Rectal smooth muscle tissue (tissue), 1 donor: ENCODE data around the gene TMEM170A.
"Not testable (repeated sequence)": the region's sequence is repeated elsewhere in the genome, so short reads cannot be mapped to it uniquely, and the experiment has no call there.

Source experiments
- H3K27ac ChIP-seq: one replicate; pipeline ENCODE4 v1.7.0; 2013; ENCODE audit warnings: low read depth, low read length, inconsistent platforms
- H3K27me3 ChIP-seq: one replicate; pipeline ENCODE4 v1.7.0; 2013; ENCODE audit warnings: low read length; ENCODE audit not compliant: control insufficient read depth, insufficient read depth
- H3K36me3 ChIP-seq: one replicate; pipeline ENCODE4 v1.7.0; 2013; ENCODE audit warnings: low read length; ENCODE audit not compliant: control insufficient read depth, insufficient read depth
- H3K4me1 ChIP-seq: one replicate; pipeline ENCODE4 v1.7.0; 2013; ENCODE audit warnings: low read length; ENCODE audit not compliant: control insufficient read depth, insufficient read depth
- H3K4me3 ChIP-seq: one replicate; pipeline ENCODE4 v1.7.0; 2013; ENCODE audit warnings: low read length
- H3K9ac ChIP-seq: one replicate; pipeline ENCODE4 v1.7.0; 2013; ENCODE audit warnings: low read length

TMEM170A gene

GRCh38 chr16:75426524-75426923 is 38.0 kb downstream of the TMEM170A start:
- not testable (repeated sequence) for H3K9ac ChIP-seq, H3K27ac ChIP-seq, H3K36me3 ChIP-seq, H3K4me3 ChIP-seq, H3K4me1 ChIP-seq, H3K27me3 ChIP-seq

- H3K36me3 ChIP-seq, H3K4me3 ChIP-seq, H3K27ac ChIP-seq, H3K9ac ChIP-seq, H3K4me1 ChIP-seq, H3K27me3 ChIP-seq: not testable (repeated sequence)
Measured at GRCh38 chr16:75424105-75424762, 40.3 kb downstream of the TMEM170A start.

DNA sequence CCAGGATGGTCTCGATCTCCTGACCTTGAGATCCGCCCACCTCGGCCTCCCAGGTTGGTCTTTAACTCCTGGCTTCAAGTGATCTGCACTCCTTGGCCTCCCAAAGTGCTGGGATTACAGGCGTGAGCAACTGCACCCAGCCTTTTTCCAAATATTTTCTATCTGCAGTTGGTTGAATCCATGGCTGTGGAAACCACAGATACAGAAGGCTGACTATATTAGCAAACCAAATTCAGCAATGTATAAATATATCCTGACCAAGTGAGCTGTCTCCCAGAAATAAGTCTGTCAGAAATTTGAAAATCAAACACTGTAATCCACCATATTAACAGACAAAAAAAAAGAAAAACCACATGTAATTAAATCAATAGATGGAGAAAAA is 40.8 kb downstream of the TMEM170A start:
- Histone ChIP-seq H3K4me1 (no peaks in the 10 kb centered on the region), H3K9ac (no peak overlapping the region), H3K27me3 (no peaks in the 10 kb centered on the region), H3K36me3 (no peaks in the 10 kb centered on the region), H3K4me3 (no peak overlapping the region), H3K27ac (no peak overlapping the region)

- Histone ChIP-seq H3K36me3 (no peaks in the 10 kb centered on the region), H3K27me3 (no peaks in the 10 kb centered on the region), H3K4me1 (no peaks in the 10 kb centered on the region), H3K4me3 (no peak overlapping the region), H3K27ac (no peak overlapping the region), H3K9ac (no peak overlapping the region)
Measured at GRCh38 chr16:75421820-75422126, 42.7 kb downstream of the TMEM170A start.

- Histone ChIP-seq H3K27me3 (no peaks in the 10 kb centered on the region), H3K9ac (no peak overlapping the region), H3K36me3 (no peaks in the 10 kb centered on the region), H3K4me1 (no peaks in the 10 kb centered on the region), H3K4me3 (no peak overlapping the region), H3K27ac (no peak overlapping the region)
Measured at GRCh38 chr16:75420987-75421819, 43.3 kb downstream of the TMEM170A start.

- no peak overlapping the region for H3K4me3 ChIP-seq
- no peaks in the 10 kb centered on the region for H3K4me1 ChIP-seq
- no peaks in the 10 kb centered on the region for H3K27me3 ChIP-seq
- no peak overlapping the region for H3K27ac ChIP-seq
- H3K9ac ChIP-seq = no peak overlapping the region
- H3K36me3 ChIP-seq = no peaks in the 10 kb centered on the region
Measured at GRCh38 chr16:75416904-75417565, 47.5 kb downstream of the TMEM170A start.

DNA sequence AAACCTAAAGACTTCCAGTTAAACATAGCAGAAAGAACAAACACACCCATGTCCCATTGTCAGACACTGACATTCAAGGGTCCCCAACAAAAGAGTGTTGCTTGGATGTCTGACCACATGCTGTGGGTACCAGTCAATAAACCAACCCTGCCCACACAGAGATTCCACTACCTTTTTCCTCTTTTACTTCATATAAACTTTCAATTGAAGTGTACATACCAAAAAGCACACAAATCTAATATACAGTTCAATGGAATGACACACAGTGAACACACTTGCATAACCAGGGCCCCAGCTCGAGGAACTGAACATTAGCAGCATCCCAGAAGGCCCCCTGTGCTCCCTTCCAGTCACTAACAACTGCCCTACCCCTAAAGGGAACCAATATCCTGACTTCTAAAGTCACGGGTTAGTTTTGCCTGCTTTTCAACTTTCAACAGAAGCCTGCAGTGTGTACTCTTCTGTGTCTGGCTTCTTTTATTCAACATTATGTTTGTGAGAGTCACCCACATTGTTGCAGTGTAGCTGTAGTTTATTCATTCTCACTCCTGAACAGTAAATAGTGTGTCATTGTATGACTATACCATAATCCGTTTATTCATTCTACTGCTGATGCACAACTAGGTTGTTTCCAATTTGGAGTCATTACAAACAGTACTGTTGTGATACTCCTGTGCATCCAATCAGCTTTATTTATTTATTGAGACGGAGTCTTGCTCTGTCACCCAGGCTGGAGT is 49.2 kb downstream of the TMEM170A start:
- no peak overlapping the region for H3K4me3 ChIP-seq
- H3K4me1 ChIP-seq = no peaks in the 10 kb centered on the region
- H3K27me3 ChIP-seq = no peaks in the 10 kb centered on the region
- H3K36me3 ChIP-seq = peaks cover 2% of the 10 kb centered on the region
- no peak overlapping the region for H3K27ac ChIP-seq
- H3K9ac ChIP-seq = no peak overlapping the region

DNA sequence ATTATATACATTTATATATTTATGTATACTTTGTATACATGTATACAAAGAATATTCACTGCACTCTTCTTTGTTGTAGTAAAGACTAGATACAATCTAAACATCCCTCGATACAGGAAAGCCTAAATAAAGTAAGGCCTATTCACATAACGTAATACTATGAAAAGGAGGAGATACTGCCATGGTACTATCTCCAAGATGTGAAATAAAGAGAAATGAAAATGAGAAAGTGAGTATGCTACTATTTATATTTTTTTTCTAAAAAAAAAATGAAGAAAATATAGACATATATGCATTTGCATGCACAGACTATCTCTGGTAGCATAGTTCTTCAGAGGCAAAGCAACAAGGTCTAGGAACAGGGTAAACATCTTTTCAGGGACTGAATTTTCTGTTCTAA is 50.5 kb downstream of the TMEM170A start:
- H3K4me1 ChIP-seq = no peaks in the 10 kb centered on the region
- H3K27me3 ChIP-seq = no peaks in the 10 kb centered on the region
- no peak overlapping the region for H3K9ac ChIP-seq
- no peak overlapping the region for H3K27ac ChIP-seq
- peaks cover 2% of the 10 kb centered on the region for H3K36me3 ChIP-seq
- H3K4me3 ChIP-seq = no peak overlapping the region

GRCh38 chr16:75406943-75407342 is 57.5 kb downstream of the TMEM170A start:
- H3K9ac ChIP-seq = no peak overlapping the region
- no peaks in the 10 kb centered on the region for H3K4me1 ChIP-seq
- H3K36me3 ChIP-seq = peaks cover 2% of the 10 kb centered on the region
- H3K27ac ChIP-seq = no peak overlapping the region
- no peaks in the 10 kb centered on the region for H3K27me3 ChIP-seq
- no peak overlapping the region for H3K4me3 ChIP-seq

- Histone ChIP-seq H3K4me1 (no peaks in the 10 kb centered on the region), H3K4me3 (no peak overlapping the region), H3K27me3 (no peaks in the 10 kb centered on the region), H3K9ac (no peak overlapping the region), H3K36me3 (no peaks in the 10 kb centered on the region), H3K27ac (no peak overlapping the region)
Measured at GRCh38 chr16:75402821-75403475, 61.5 kb downstream of the TMEM170A start.

- H3K27me3 ChIP-seq = no peaks in the 10 kb centered on the region
- H3K27ac ChIP-seq = no peak overlapping the region
- no peaks in the 10 kb centered on the region for H3K36me3 ChIP-seq
- H3K9ac ChIP-seq = no peak overlapping the region
- no peaks in the 10 kb centered on the region for H3K4me1 ChIP-seq
- no peak overlapping the region for H3K4me3 ChIP-seq
Measured at GRCh38 chr16:75402159-75402820, 62.2 kb downstream of the TMEM170A start.
